ENCODE measurements around the gene F3. TPM values are rescaled to one million over a fixed set of nuclear protein-coding genes. Genes with fewer than 3 reads are reported as not detected.

Gene F3
- total RNA-seq, 4 donors from 2014 or later: 3.1 to 10.8 (median 6.3) TPM

DNA sequence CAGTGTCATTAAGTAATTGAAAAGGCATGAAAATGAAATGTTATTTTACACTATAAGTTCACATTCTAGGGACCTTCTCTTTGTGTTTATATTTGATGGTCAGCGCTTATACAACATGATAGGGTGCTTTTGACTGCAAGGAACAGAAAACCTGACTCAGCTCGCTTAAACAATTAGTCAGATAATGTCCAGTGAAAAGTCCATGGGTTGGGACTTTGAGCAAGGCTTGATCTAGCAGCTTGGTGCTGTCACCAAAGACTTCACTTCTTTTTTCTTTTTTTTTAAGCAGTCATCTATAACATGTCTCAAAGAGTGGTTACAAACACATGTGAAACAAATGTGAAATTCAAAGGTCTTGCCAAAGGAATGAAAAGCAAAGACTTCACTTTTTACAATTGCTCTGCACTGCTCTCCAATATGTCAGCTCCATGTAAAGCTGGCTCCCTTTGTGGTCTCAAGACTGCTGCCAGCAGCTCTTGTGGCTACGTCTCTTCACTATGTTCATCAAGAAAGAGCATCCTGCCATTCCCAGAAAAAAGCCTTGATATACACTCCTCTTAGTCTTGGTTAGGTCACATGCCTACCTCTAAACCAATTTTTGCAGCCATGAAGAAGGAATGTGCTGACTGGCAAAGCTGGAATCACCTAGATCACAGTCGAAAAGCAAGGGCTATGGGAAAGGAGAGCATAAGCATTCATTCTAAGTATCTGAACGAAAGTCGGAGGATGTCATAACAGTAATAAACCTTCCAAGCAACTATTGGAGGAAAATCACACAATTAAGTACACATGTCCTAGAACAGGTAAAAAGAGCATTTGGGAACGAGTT lies 15.2 kb downstream of the F3 start:
- Histone ChIP-seq H3K27me3 (no peaks in the 10 kb centered on the region), H3K9me3 (no peaks in the 10 kb centered on the region), H3K4me3 (no peak overlapping the region), H3K36me3 (no peaks in the 10 kb centered on the region), H3K27ac (no peak overlapping the region), H3K4me1 (no peaks in the 10 kb centered on the region)
- intact Hi-C loops (cut with DNase I; ENCODE audit: low total_unique reads): no loop called here
- DNase-seq (no peak), ATAC-seq (no peak)
- TF ChIP-seq POLR2A (IDR thresholded peaks at IDR 0.05): no peak
- TF ChIP-seq, protein P1, sequence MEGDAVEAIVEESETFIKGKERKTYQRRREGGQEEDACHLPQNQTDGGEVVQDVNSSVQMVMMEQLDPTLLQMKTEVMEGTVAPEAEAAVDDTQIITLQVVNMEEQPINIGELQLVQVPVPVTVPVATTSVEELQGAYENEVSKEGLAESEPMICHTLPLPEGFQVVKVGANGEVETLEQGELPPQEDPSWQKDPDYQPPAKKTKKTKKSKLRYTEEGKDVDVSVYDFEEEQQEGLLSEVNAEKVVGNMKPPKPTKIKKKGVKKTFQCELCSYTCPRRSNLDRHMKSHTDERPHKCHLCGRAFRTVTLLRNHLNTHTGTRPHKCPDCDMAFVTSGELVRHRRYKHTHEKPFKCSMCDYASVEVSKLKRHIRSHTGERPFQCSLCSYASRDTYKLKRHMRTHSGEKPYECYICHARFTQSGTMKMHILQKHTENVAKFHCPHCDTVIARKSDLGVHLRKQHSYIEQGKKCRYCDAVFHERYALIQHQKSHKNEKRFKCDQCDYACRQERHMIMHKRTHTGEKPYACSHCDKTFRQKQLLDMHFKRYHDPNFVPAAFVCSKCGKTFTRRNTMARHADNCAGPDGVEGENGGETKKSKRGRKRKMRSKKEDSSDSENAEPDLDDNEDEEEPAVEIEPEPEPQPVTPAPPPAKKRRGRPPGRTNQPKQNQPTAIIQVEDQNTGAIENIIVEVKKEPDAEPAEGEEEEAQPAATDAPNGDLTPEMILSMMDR (IDR thresholded peaks at IDR 0.05 in 4 of 5, conservative IDR thresholded peaks at IDR 0.05 in 1 of 5): no peak
- in situ Hi-C loops (cut with MboI; ENCODE audit: low sequenced_read_pairs in 4 of 4): loop anchor here in 2 of 4 donors (10.0 kb wide), 1 partner anchor 278 kb away; no protein-coding TSS in a partner anchor

DNA sequence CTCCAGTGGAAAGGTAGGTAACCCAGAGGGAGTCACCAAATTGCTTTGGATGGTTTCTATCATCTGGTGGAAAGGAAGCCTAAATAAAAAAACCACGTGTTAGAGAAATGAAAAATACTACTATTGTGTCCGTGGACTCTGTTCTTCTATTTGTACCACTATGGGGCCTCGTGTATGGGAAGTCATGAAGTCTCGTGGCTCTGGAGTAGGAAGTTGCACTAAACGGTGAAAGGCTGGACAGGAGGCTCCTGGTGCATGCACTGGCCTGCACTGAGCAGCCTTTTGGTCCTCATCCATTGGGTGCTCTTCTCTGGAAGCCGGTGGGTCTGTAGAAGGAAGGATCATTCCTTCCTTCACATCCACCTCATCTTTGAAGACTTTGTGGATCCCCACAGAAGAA lies 17.0 kb downstream of the F3 start:
- Histone ChIP-seq H3K9me3 (no peaks in the 10 kb centered on the region), H3K36me3 (no peaks in the 10 kb centered on the region), H3K4me1 (no peaks in the 10 kb centered on the region), H3K27ac (no peak overlapping the region), H3K4me3 (no peak overlapping the region), H3K27me3 (no peaks in the 10 kb centered on the region)
- no peak for DNase-seq
- ATAC-seq: no peak
- intact Hi-C loops (cut with DNase I; ENCODE audit: low total_unique reads): loop anchor here (5.0 kb wide), 1 partner anchor 518 kb away; no protein-coding TSS in a partner anchor
- in situ Hi-C loops (cut with MboI; ENCODE audit: low sequenced_read_pairs in 4 of 4): loop anchor here in 3 of 4 donors (5.0 to 25.0 kb wide), 4 partner anchors 73 to 513 kb away; no protein-coding TSS in a partner anchor
- TF ChIP-seq POLR2A (IDR thresholded peaks at IDR 0.05): no peak
- TF ChIP-seq, protein P1 (IDR thresholded peaks at IDR 0.05 in 4 of 5, conservative IDR thresholded peaks at IDR 0.05 in 1 of 5): no peak

DNA sequence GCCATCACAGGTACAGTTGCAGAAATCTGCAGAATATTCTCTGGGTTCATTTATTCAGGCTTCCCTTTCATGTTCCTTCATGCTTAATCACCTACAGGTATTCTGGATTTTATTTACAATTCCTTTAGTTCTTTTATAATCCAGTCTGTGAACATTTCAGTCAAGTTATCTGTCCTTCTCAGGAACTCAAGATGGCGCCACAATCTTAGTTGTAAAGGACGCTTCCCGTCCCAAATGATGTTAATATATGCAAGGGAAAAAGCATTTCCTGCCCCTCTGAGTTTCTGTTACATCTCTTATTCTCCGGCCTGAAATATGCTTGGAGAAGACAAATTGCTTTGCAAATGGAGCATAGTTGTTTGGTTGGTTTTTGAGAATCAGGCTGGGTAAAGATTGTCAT lies 19.3 kb downstream of the F3 start:
- ATAC-seq: peak in 1 of 2 donors; percentile 19
- in situ Hi-C loops (cut with MboI; ENCODE audit: low sequenced_read_pairs in 4 of 4) (loop anchor here in 3 of 4 donors (5.0 to 25.0 kb wide), 4 partner anchors 75 to 515 kb away; no protein-coding TSS in a partner anchor), intact Hi-C loops (cut with DNase I; ENCODE audit: low total_unique reads) (loop anchor here (2.0 to 5.0 kb wide), 2 partner anchors 280 to 520 kb away; no protein-coding TSS in a partner anchor)
- no peak for DNase-seq
- Histone ChIP-seq H3K27ac (no peak overlapping the region), H3K27me3 (no peaks in the 10 kb centered on the region), H3K4me1 (no peaks in the 10 kb centered on the region), H3K36me3 (no peaks in the 10 kb centered on the region), H3K4me3 (no peak overlapping the region), H3K9me3 (no peaks in the 10 kb centered on the region)
- TF ChIP-seq, protein P1 (IDR thresholded peaks at IDR 0.05 in 4 of 5, conservative IDR thresholded peaks at IDR 0.05 in 1 of 5): peak in 1 of 5 experiments; percentile 25
- no peak for TF ChIP-seq POLR2A (IDR thresholded peaks at IDR 0.05)

DNA sequence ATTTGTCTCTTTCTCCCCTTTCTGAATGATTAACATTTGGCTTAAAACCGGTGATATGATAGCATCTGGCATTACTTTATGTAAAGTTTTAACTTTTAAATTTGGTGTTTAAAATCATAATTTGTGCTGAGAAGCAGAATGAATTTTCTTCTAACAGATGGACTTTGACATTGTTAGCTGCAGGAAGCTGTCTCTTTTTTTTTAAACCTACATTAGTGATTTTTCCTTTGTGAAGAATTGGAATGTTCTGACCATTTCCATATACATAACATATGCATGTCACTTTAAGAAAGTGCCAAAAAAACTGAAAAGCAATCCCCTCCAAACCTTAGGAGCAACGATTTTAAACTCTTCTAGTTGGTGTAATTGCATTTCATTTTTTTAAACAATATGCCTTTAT lies 22.2 kb downstream of the F3 start:
- Histone ChIP-seq H3K27me3 (no peaks in the 10 kb centered on the region), H3K4me1 (no peaks in the 10 kb centered on the region), H3K4me3 (no peak overlapping the region), H3K36me3 (no peaks in the 10 kb centered on the region), H3K27ac (no peak overlapping the region), H3K9me3 (no peaks in the 10 kb centered on the region)
- intact Hi-C loops (cut with DNase I; ENCODE audit: low total_unique reads): no loop called here
- ATAC-seq (no peak), DNase-seq (no peak)
- no peak for TF ChIP-seq POLR2A (IDR thresholded peaks at IDR 0.05)
- in situ Hi-C loops (cut with MboI; ENCODE audit: low sequenced_read_pairs in 4 of 4): loop anchor here in 1 of 4 donors (25.0 kb wide), 1 partner anchor 518 kb away; no protein-coding TSS in a partner anchor

DNA sequence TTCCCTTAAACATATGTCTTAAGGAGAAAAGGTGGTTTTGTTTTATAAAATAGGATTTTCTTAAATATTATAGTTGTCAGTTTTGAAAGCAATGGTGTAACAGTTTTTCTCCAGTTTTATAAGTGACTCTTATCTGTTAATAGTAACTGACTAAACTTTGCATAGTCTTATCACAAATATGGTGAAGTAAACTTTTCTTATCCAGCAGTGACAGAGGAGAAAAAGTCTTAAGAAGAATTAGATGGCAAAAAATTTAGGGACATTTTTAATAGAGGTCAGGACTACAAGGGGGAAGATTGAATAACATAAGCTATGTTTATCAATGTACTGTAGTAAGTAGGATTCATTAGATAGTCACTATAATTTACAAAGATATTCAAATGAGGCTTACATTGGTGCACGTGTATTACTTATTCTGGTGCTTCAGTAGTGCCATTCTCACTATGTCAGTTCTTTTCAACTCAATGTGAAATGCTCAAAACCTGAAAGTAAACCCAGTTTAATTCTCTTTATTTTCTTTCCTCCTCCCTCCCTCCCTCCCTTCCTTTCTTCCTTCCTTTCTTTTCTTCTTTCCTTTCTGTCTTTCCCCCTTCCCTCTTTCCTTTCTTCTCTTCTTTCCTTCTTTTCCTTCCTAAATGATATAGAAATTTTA lies 26.1 kb downstream of the F3 start:
- no peak for DNase-seq
- intact Hi-C loops (cut with DNase I; ENCODE audit: low total_unique reads) (no loop called here), in situ Hi-C loops (cut with MboI; ENCODE audit: low sequenced_read_pairs in 4 of 4) (loop anchor here in 1 of 4 donors (25.0 kb wide), 1 partner anchor 522 kb away; no protein-coding TSS in a partner anchor)
- no peak for TF ChIP-seq POLR2A (IDR thresholded peaks at IDR 0.05)
- TF ChIP-seq, protein P1 (IDR thresholded peaks at IDR 0.05 in 4 of 5, conservative IDR thresholded peaks at IDR 0.05 in 1 of 5): no peak
- H3K4me1 ChIP-seq: no peaks in the 10 kb centered on the region
- H3K27ac ChIP-seq: no peak overlapping the region
- no peak for ATAC-seq
- no peaks in the 10 kb centered on the region for H3K27me3 ChIP-seq
- H3K36me3 ChIP-seq: no peaks in the 10 kb centered on the region
- H3K4me3 ChIP-seq: no peak overlapping the region
- H3K9me3 ChIP-seq: no peaks in the 10 kb centered on the region

Measured in gastrocnemius medialis (tissue), 4 donors.